Sciatic nerve (tissue), 2 donors: Measurements from ENCODE around the gene CAPN11. TPM values are rescaled to one million over a fixed set of nuclear protein-coding genes. Genes with fewer than 3 reads are reported as not detected.

Experiments used
- ATAC-seq: fragments of 200-7000 bp; cut with Tn5 transposase; one replicate; pipeline ENCODE4 v1.9.1; 2020; ENCODE audit warnings: mild to moderate bottlenecking, moderate library complexity
- DNase-seq: peaks from one replicate; pipeline ENCODE4 v3.0.0-alpha.2; 2020; ENCODE audit warnings: low spot score
- intact Hi-C: fragments of 100-400 bp; cut with DNase I; formaldehyde crosslinking; loops from one replicate; pipeline ENCODE4 v1.14.2; 2022
- total RNA-seq: library from RNA; stranded (reverse); fragmentation: NEBNext Ultra II Directional; extraction: Animal tissue kit (Norgen Biotek cat#: 25700); gene quantifications from one replicate; pipeline ENCODE4 v1.2.1, GENCODE V29; 2021
- donor health status: DM: no; HTN: no; CAD: no.
- donor health status: DM: no; HTN: no; CAD: no.

Gene CAPN11
- total RNA-seq: 6.9 TPM

- intact Hi-C loops: no loop called here
- ATAC-seq (no peak), DNase-seq (no peak)
Measured at GRCh38 chr6:44158770-44159228, at the start of gene CAPN11. TSS of gene CAPN11 (plus strand) at chr6:44158820. CDS start at chr6:44158849, 29 bp downstream.

- ATAC-seq (no peak), DNase-seq (no peak)
- intact Hi-C loops: no loop called here
Measured at GRCh38 chr6:44109212-44109611, 49.4 kb upstream of the CAPN11 start.

- no peak for ATAC-seq
- no peak for DNase-seq
- intact Hi-C loops: no loop called here
Measured at GRCh38 chr6:44110005-44110676, 48.5 kb upstream of the CAPN11 start.

- no peak for DNase-seq
- intact Hi-C loops: no loop called here
- no peak for ATAC-seq
Measured at GRCh38 chr6:44110966-44111365, 47.7 kb upstream of the CAPN11 start.

GRCh38 chr6:44111434-44112417, 46.9 kb upstream of the CAPN11 start:
- intact Hi-C loops: no loop called here
- no peak for DNase-seq
- no peak for ATAC-seq

GRCh38 chr6:44113414-44113813, 45.2 kb upstream of the CAPN11 start:
- DNase-seq: no peak
- ATAC-seq: no peak
- intact Hi-C loops: no loop called here

- ATAC-seq: no peak
- intact Hi-C loops: no loop called here
- no peak for DNase-seq
Measured at GRCh38 chr6:44115866-44116265, 42.8 kb upstream of the CAPN11 start.

GRCh38 chr6:44116641-44117382, 41.8 kb upstream of the CAPN11 start:
- DNase-seq (no peak), ATAC-seq (no peak)
- intact Hi-C loops: no loop called here

- intact Hi-C loops: no loop called here
- DNase-seq (no peak), ATAC-seq (no peak)
Measured at GRCh38 chr6:44117397-44118128, 41.1 kb upstream of the CAPN11 start.

- intact Hi-C loops: no loop called here
- no peak for DNase-seq
- ATAC-seq: no peak
Measured at GRCh38 chr6:44119704-44120262, 38.8 kb upstream of the CAPN11 start.

GRCh38 chr6:44120692-44121443, 37.8 kb upstream of the CAPN11 start:
- no peak for DNase-seq
- intact Hi-C loops: no loop called here
- ATAC-seq: no peak

GRCh38 chr6:44122801-44123200, 35.8 kb upstream of the CAPN11 start:
- ATAC-seq: no peak
- intact Hi-C loops: no loop called here
- DNase-seq: no peak

GRCh38 chr6:44123544-44123943, 35.1 kb upstream of the CAPN11 start:
- ATAC-seq: no peak
- DNase-seq: no peak
- intact Hi-C loops: no loop called here

GRCh38 chr6:44126320-44127149, 32.1 kb upstream of the CAPN11 start:
- intact Hi-C loops: no loop called here
- ATAC-seq (peak; percentile 58), DNase-seq (peak; percentile 78)

GRCh38 chr6:44127186-44128019, 31.2 kb upstream of the CAPN11 start, which contains the start of the genes MRPL14 and TMEM63B:
TSS of gene MRPL14 (minus strand) at chr6:44127452. CDS start at chr6:44116611, 10,841 bp downstream.
TSS of gene TMEM63B (plus strand) at chr6:44127554. CDS start at chr6:44134585, 7,031 bp downstream.
- DNase-seq: peak; percentile 95

More at GRCh38 chr6:44127186-44128019, 31.2 kb upstream of the CAPN11 start, which contains the start of the genes MRPL14 and TMEM63B:
- intact Hi-C loops: no loop called here
- ATAC-seq: peak; percentile 96
